HCT116 (cell line): ENCODE measurements around the gene AGBL1. TPM values are rescaled to one million over a fixed set of nuclear protein-coding genes. Genes with fewer than 3 reads are reported as not detected.

Source experiments
- ATAC-seq: fragments of 200-7000 bp; cut with Tn5 transposase; 2 replicates; pipeline ENCODE4 v1.9.1; 2020; ENCODE audit warnings: mild to moderate bottlenecking, moderate library complexity
- BruUV-seq: library from RNA; stranded (reverse); fragments of 400-500 nt; replicated peaks from 2 replicates; lab custom pipeline; 2021; lab: Mats Ljungman, UMichigan
- CTCF ChIA-PET: fragments of 300-600 bp; sonication (Branson Sonifier 250); formaldehyde crosslinking; loops from one replicate; lab custom pipeline; 2021; ENCODE audit warnings: antibody characterized with exemption; lab: Charles Lee
- POLR2A ChIA-PET: fragments of 300-600, 350-600 bp; sonication (Branson Sonifier 250); formaldehyde crosslinking; loops from one replicate; lab custom pipeline; 2021; ENCODE audit warnings: antibody characterized with exemption; lab: Charles Lee
- RAD21 ChIA-PET, 2 experiments: fragments of 300-600 bp; sonication (Branson Sonifier 250); formaldehyde crosslinking; loops; one replicate each; lab custom pipeline; 2023; ENCODE audit warnings: low total read pairs in 2 of 2; ENCODE audit not compliant: uncharacterized antibody in 2 of 2, unreplicated experiment in 2 of 2, low non-redundant PET in 1 of 2; lab: Charles Lee
- DNase-seq: peaks from one replicate; pipeline ENCODE4 v3.0.0-alpha.2; 2010; ENCODE audit warnings: low read depth, low spot score
- H2AFZ ChIP-seq: fragments of 200-600 bp; shearing (Covaris generic), sonication (generic); 2 replicates; pipeline ENCODE4 v1.6.1; 2017; ENCODE audit warnings: low read depth, mixed run types, mixed read lengths, antibody characterized with exemption, low read length; ENCODE audit not compliant: poor library complexity, severe bottlenecking
- H3K27ac ChIP-seq: 2 replicates; pipeline ENCODE4 v1.5.1; 2012; ENCODE audit warnings: low read depth, low read length
- H3K27me3 ChIP-seq: fragments of 200-600 bp; sonication (generic); 2 replicates; pipeline ENCODE4 v1.6.1; 2016; ENCODE audit warnings: mixed run types, low read length, mixed read lengths; ENCODE audit not compliant: insufficient read depth
- H3K36me3 ChIP-seq, 2 experiments: fragments of 200-500 bp in 1 of 2; fragments of 200-600 bp in 1 of 2; sonication (Bioruptor generic) in 1 of 2; sonication (generic) in 1 of 2; 2 replicates each; pipeline versions ENCODE4 v1.5.1 to v1.6.1; 2014 to 2016; ENCODE audit warnings: low read length in 2 of 2, inconsistent platforms in 1 of 2, mixed read lengths in 1 of 2, mixed run types in 1 of 2; ENCODE audit not compliant: insufficient read depth in 2 of 2, control insufficient read depth in 1 of 2
- H3K4me1 ChIP-seq, 2 experiments: fragments of 200-600 bp in 1 of 2; sonication (generic) in 1 of 2; 2 replicates each; pipeline versions ENCODE4 v1.5.1 to v1.6.1; 2012 to 2017; ENCODE audit warnings: low read length in 2 of 2, inconsistent platforms in 1 of 2, mild to moderate bottlenecking in 1 of 2, mixed read lengths in 1 of 2, mixed run types in 1 of 2, moderate library complexity in 1 of 2; ENCODE audit not compliant: insufficient read depth in 2 of 2, control insufficient read depth in 1 of 2
- H3K4me2 ChIP-seq: fragments of 200-600 bp; sonication (generic); 2 replicates; pipeline ENCODE4 v1.6.1; 2017; ENCODE audit warnings: mixed run types, low read length, mixed read lengths
- H3K4me3 ChIP-seq, 2 experiments: fragments of 200-600 bp in 1 of 2; sonication (generic) in 1 of 2; replicated peaks in 1 of 2; 2 replicates each; pipeline ENCODE4 v1.5.1; 2011 to 2016; ENCODE audit warnings: low read length in 2 of 2, control low read depth in 1 of 2, low read depth in 1 of 2, mild to moderate bottlenecking in 1 of 2, mixed read lengths in 1 of 2, mixed run types in 1 of 2
- H3K79me2 ChIP-seq: fragments of 200-600 bp; sonication (generic); 2 replicates; pipeline ENCODE4 v1.6.1; 2017; ENCODE audit warnings: mild to moderate bottlenecking, mixed run types, low read length, moderate library complexity, mixed read lengths; ENCODE audit not compliant: insufficient read depth
- H3K9ac ChIP-seq: fragments of 200-600 bp; sonication (generic); 2 replicates; pipeline ENCODE4 v1.6.1; 2016; ENCODE audit warnings: low read length, mixed read lengths
- H3K9me2 ChIP-seq: fragments of 200-600 bp; sonication (generic), shearing (Covaris generic); 2 replicates; pipeline ENCODE4 v1.6.1; 2017; ENCODE audit warnings: mixed run types, mild to moderate bottlenecking, moderate library complexity; ENCODE audit not compliant: insufficient read depth
- H3K9me3 ChIP-seq, 2 experiments: fragments of 200-500 bp in 1 of 2; fragments of 200-600 bp in 1 of 2; sonication (Bioruptor generic) in 1 of 2; sonication (generic) in 1 of 2; 2 replicates each; pipeline ENCODE4 v1.6.1; 2014 to 2017; ENCODE audit warnings: low read length in 2 of 2, mixed read lengths in 2 of 2, inconsistent platforms in 1 of 2, low read depth in 1 of 2, mild to moderate bottlenecking in 1 of 2, mixed run types in 1 of 2, moderate library complexity in 1 of 2; ENCODE audit not compliant: control insufficient read depth in 1 of 2, insufficient read depth in 1 of 2
- H4K20me1 ChIP-seq: fragments of 200-600 bp; sonication (generic), shearing (Covaris generic); 2 replicates; pipeline ENCODE4 v1.6.1; 2017; ENCODE audit warnings: mixed run types, mild to moderate bottlenecking, moderate library complexity; ENCODE audit not compliant: insufficient read depth
- CBX3 ChIP-seq: IDR thresholded peaks from 2 replicates; pipeline ENCODE4 v1.6.1; 2012; ENCODE audit warnings: low read depth
- CEBPB ChIP-seq: IDR thresholded peaks from 2 replicates; pipeline ENCODE4 v1.6.1; 2012; ENCODE audit warnings: low read depth
- EGR1 ChIP-seq: IDR thresholded peaks from 2 replicates; pipeline ENCODE4 v1.6.1; 2012; ENCODE audit warnings: low read depth
- ELF1 ChIP-seq: IDR thresholded peaks from 2 replicates; pipeline ENCODE4 v1.6.1; 2012; ENCODE audit warnings: low read depth, borderline replicate concordance
- FOSL1 ChIP-seq: IDR thresholded peaks from 2 replicates; pipeline ENCODE4 v1.6.1; 2012; ENCODE audit warnings: low read depth
- POLR2A ChIP-seq: IDR thresholded peaks from 2 replicates; pipeline ENCODE4 v1.7.0; 2011; ENCODE audit warnings: borderline replicate concordance; ENCODE audit not compliant: insufficient read depth, insufficient read length; ENCODE audit errors: extremely low read depth
- SP1 ChIP-seq: IDR thresholded peaks from 2 replicates; pipeline ENCODE4 v1.6.1; 2012; ENCODE audit warnings: low read depth
- SRF ChIP-seq: IDR thresholded peaks from 2 replicates; pipeline ENCODE4 v1.6.1; 2012; ENCODE audit warnings: low read depth
- YY1 ChIP-seq: IDR thresholded peaks from 2 replicates; pipeline ENCODE4 v1.6.1; 2011; ENCODE audit warnings: low read length, low read depth, moderate library complexity, mild to moderate bottlenecking; ENCODE audit not compliant: insufficient replicate concordance; ENCODE audit errors: extremely low read depth
- ZFX ChIP-seq: fragments of 450-650 bp; IDR thresholded peaks from 2 replicates; pipeline ENCODE4 v1.6.1; 2017
- intact Hi-C: fragments of 100-400 bp; cut with micrococcal nuclease; formaldehyde crosslinking; loops from 2 replicates; pipeline ENCODE4 v1.10.0; 2022
- total RNA-seq: library from RNA; stranded (reverse); gene quantifications from one replicate; pipeline ENCODE4 v1.2.1, GENCODE V29; 2021; ENCODE audit not compliant: unreplicated experiment
- TF ChIP-seq, protein P1 (sequence below): IDR thresholded peaks from 2 replicates; pipeline ENCODE4 v1.6.1; 2012
- TF ChIP-seq, protein P2 (sequence below), 3 experiments: fragments of 200-600 bp in 1 of 3; sonication (generic) in 1 of 3; IDR thresholded peaks in 2 of 3; conservative IDR thresholded peaks in 1 of 3; 2 replicates each; pipeline ENCODE4 v1.5.1; 2012 to 2017; ENCODE audit warnings: low read depth in 2 of 3, low read length in 2 of 3, antibody characterized with exemption in 1 of 3, borderline replicate concordance in 1 of 3, control low read depth in 1 of 3, mild to moderate bottlenecking in 1 of 3, mixed read lengths in 1 of 3, mixed run types in 1 of 3, moderate library complexity in 1 of 3; ENCODE audit not compliant: insufficient read depth in 1 of 3

AGBL1 gene
- total RNA-seq, 1 experiment from 2014 or later, result not detected

- DNase-seq, result no peak
- Histone ChIP-seq H3K9me3 (peaks cover 11 to 12% of the 10 kb centered on the region in 2 experiments; a peak in 2 of 4 replicates), H3K36me3 (no peaks in the 10 kb centered on the region), H2AFZ (no peak overlapping the region), H3K9me2 (no peaks in the 10 kb centered on the region), H3K27ac (no peak overlapping the region), H3K4me3 (no peak overlapping the region), H3K9ac (no peak overlapping the region), H3K79me2 (no peaks in the 10 kb centered on the region), H4K20me1 (no peaks in the 10 kb centered on the region), H3K4me2 (no peak overlapping the region), H3K4me1 (no peaks in the 10 kb centered on the region), H3K27me3 (no peaks in the 10 kb centered on the region)
- CTCF ChIA-PET, result no interaction called here
- RAD21 ChIA-PET, result no interaction called here
- no peak for ATAC-seq
- TF ChIP-seq SRF (no peak), ELF1 (no peak), EGR1 (no peak), FOSL1 (no peak), CEBPB (no peak)
- TF ChIP-seq, protein P1, sequence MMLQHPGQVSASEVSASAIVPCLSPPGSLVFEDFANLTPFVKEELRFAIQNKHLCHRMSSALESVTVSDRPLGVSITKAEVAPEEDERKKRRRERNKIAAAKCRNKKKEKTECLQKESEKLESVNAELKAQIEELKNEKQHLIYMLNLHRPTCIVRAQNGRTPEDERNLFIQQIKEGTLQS, result no peak
- intact Hi-C loops, result no loop called here
- no TSS peak for BruUV-seq
- POLR2A ChIA-PET, result no interaction called here
These were observed 529.0 kb downstream of the AGBL1 start for GRCh38 chr15:86608461-86609205.

- ATAC-seq, result no peak
- Histone ChIP-seq H3K27me3 (no peaks in the 10 kb centered on the region), H2AFZ (no peak overlapping the region), H3K4me3 (no peak overlapping the region), H3K4me2 (no peak overlapping the region), H3K36me3 (no peaks in the 10 kb centered on the region), H3K9ac (no peak overlapping the region)
- intact Hi-C loops, result no loop called here
- ChIA-PET CTCF (no interaction called here), POLR2A (no interaction called here)
- TF ChIP-seq POLR2A (no peak), YY1 (no peak), FOSL1 (no peak), CEBPB (no peak), ZFX (no peak), SP1 (no peak), CBX3 (no peak)
- TF ChIP-seq, protein P2, sequence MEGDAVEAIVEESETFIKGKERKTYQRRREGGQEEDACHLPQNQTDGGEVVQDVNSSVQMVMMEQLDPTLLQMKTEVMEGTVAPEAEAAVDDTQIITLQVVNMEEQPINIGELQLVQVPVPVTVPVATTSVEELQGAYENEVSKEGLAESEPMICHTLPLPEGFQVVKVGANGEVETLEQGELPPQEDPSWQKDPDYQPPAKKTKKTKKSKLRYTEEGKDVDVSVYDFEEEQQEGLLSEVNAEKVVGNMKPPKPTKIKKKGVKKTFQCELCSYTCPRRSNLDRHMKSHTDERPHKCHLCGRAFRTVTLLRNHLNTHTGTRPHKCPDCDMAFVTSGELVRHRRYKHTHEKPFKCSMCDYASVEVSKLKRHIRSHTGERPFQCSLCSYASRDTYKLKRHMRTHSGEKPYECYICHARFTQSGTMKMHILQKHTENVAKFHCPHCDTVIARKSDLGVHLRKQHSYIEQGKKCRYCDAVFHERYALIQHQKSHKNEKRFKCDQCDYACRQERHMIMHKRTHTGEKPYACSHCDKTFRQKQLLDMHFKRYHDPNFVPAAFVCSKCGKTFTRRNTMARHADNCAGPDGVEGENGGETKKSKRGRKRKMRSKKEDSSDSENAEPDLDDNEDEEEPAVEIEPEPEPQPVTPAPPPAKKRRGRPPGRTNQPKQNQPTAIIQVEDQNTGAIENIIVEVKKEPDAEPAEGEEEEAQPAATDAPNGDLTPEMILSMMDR (IDR thresholded peaks at IDR 0.05 in 2 of 3, conservative IDR thresholded peaks at IDR 0.05 in 1 of 3; ENCODE audit: borderline replicate concordance in 1 of 3, insufficient read depth in 1 of 3, low read depth in 2 of 3, low read length in 2 of 3), result no peak
- TF ChIP-seq, all 23 proteins: peak for 0
- H3K9me2 ChIP-seq, result no peaks in the 10 kb centered on the region
- no peaks in the 10 kb centered on the region for H4K20me1 ChIP-seq
- RAD21 ChIA-PET, result no interaction called here
- H3K79me2 ChIP-seq, result no peaks in the 10 kb centered on the region
- H3K9me3 ChIP-seq, result peaks cover 7 to 11% of the 10 kb centered on the region in 2 experiments; a peak in 2 of 4 replicates
- no TSS peak for BruUV-seq
- no peak for DNase-seq
- no peak overlapping the region for H3K27ac ChIP-seq
- H3K4me1 ChIP-seq, result no peaks in the 10 kb centered on the region
These were observed 529.6 kb downstream of the AGBL1 start for GRCh38 chr15:86609275-86609674.
